ENCODE measurements around the gene PSMA6. TPM values are rescaled to one million over a fixed set of nuclear protein-coding genes. Genes with fewer than 3 reads are reported as not detected.

Gene PSMA6
- total and polyA plus RNA-seq, 2 of the 13 experiments (the other 11 are each of a cell fraction or from before 2014, with no cell fraction given): 525 to 1,109 TPM

DNA sequence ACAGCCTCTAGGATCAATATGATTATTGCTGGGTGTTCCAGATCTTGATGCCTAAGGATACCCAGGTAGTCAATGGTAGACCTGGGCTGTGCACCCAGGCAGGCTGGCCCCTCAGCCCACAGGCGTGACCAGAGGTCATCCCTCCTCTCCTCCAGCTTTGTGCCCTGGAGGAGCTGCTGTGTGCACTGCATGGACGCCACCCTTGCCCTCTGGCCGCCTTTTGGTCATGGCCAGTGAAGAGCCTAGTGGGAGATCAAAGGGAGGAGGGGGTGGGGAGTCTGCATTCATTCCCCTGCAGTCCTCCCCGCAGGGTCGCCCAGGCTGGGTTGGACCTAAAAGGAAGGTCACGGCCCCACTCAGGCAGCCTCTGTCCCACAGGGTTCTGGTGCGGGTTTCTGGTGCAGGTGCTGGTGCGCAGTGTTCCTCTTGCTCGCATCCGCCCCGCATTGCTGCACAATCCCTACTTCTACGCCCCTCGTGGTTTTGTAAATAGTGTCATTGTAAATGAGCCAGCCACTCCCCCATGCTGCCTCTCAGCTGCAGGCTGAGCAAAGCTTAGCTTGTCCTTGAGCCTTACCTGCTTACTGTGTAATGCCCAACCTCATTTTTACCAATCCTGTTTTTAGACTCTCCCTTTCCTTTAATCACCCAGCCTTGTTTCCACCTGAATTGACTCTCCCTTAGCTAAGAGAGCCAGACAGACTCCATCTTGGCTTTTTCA lies 55.3 kb downstream of the PSMA6 start (continued):
- TF ChIP-seq, protein P1, sequence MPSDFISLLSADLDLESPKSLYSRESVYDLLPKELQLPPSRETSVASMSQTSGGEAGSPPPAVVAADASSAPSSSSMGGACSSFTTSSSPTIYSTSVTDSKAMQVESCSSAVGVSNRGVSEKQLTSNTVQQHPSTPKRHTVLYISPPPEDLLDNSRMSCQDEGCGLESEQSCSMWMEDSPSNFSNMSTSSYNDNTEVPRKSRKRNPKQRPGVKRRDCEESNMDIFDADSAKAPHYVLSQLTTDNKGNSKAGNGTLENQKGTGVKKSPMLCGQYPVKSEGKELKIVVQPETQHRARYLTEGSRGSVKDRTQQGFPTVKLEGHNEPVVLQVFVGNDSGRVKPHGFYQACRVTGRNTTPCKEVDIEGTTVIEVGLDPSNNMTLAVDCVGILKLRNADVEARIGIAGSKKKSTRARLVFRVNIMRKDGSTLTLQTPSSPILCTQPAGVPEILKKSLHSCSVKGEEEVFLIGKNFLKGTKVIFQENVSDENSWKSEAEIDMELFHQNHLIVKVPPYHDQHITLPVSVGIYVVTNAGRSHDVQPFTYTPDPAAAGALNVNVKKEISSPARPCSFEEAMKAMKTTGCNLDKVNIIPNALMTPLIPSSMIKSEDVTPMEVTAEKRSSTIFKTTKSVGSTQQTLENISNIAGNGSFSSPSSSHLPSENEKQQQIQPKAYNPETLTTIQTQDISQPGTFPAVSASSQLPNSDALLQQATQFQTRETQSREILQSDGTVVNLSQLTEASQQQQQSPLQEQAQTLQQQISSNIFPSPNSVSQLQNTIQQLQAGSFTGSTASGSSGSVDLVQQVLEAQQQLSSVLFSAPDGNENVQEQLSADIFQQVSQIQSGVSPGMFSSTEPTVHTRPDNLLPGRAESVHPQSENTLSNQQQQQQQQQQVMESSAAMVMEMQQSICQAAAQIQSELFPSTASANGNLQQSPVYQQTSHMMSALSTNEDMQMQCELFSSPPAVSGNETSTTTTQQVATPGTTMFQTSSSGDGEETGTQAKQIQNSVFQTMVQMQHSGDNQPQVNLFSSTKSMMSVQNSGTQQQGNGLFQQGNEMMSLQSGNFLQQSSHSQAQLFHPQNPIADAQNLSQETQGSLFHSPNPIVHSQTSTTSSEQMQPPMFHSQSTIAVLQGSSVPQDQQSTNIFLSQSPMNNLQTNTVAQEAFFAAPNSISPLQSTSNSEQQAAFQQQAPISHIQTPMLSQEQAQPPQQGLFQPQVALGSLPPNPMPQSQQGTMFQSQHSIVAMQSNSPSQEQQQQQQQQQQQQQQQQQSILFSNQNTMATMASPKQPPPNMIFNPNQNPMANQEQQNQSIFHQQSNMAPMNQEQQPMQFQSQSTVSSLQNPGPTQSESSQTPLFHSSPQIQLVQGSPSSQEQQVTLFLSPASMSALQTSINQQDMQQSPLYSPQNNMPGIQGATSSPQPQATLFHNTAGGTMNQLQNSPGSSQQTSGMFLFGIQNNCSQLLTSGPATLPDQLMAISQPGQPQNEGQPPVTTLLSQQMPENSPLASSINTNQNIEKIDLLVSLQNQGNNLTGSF (CRISPR knock-in tag; IDR thresholded peaks at IDR 0.05): peak; percentile 75
- TF ChIP-seq ZNF549 (CRISPR knock-in tag; IDR thresholded peaks at IDR 0.05) (no peak), NKX3-1 (CRISPR knock-in tag; IDR thresholded peaks at IDR 0.05) (peak; percentile 91; the same call in 1 of the 2 replicates), HNRNPL (IDR thresholded peaks at IDR 0.05; ENCODE audit: low read depth, low read length) (peak; percentile 98), KAT7 (CRISPR knock-in tag; IDR thresholded peaks at IDR 0.05; ENCODE audit: borderline replicate concordance) (peak; percentile 84; the same call in 1 of the 2 replicates), ZEB1 (IDR thresholded peaks at IDR 0.05; ENCODE audit: insufficient replicate concordance, low read depth) (no peak), MTA3 (CRISPR knock-in tag; IDR thresholded peaks at IDR 0.05) (no peak), ZNF703 (CRISPR knock-in tag; IDR thresholded peaks at IDR 0.05; ENCODE audit: borderline replicate concordance) (no peak; the same call in 1 of the 2 replicates), MXD4 (CRISPR knock-in tag; IDR thresholded peaks at IDR 0.05) (peak; percentile 96), ZNF737 (CRISPR knock-in tag; IDR thresholded peaks at IDR 0.05; ENCODE audit: borderline replicate concordance) (no peak), FOXK2 (IDR thresholded peaks at IDR 0.05) (peak; percentile 97), ZBTB8A (CRISPR knock-in tag; IDR thresholded peaks at IDR 0.05; ENCODE audit: borderline replicate concordance, low read depth) (peak; percentile 74; the same call in 1 of the 2 replicates), HES4 (CRISPR knock-in tag; IDR thresholded peaks at IDR 0.05; ENCODE audit: borderline replicate concordance) (peak; percentile 78; the same call in 1 of the 2 replicates), HHEX (CRISPR knock-in tag; IDR thresholded peaks at IDR 0.05) (peak; percentile 78; the same call in 1 of the 2 replicates), ZNF891 (CRISPR knock-in tag; IDR thresholded peaks at IDR 0.05) (peak; percentile 80; the same call in 1 of the 2 replicates), HDAC6 (IDR thresholded peaks at IDR 0.05; ENCODE audit: low read depth, low read length) (no peak), AGO1 (IDR thresholded peaks at IDR 0.05; ENCODE audit: low read depth, low read length, poor library complexity, severe bottlenecking) (peak; percentile 78)
- TF ChIP-seq, protein P2, sequence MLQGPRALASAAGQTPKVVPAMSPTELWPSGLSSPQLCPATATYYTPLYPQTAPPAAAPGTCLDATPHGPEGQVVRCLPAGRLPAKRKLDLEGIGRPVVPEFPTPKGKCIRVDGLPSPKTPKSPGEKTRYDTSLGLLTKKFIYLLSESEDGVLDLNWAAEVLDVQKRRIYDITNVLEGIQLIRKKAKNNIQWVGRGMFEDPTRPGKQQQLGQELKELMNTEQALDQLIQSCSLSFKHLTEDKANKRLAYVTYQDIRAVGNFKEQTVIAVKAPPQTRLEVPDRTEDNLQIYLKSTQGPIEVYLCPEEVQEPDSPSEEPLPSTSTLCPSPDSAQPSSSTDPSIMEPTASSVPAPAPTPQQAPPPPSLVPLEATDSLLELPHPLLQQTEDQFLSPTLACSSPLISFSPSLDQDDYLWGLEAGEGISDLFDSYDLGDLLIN (CRISPR knock-in tag; IDR thresholded peaks at IDR 0.05; ENCODE audit: borderline replicate concordance): peak; percentile 52; the same call in 1 of the 2 replicates
- TF ChIP-seq, protein P3, sequence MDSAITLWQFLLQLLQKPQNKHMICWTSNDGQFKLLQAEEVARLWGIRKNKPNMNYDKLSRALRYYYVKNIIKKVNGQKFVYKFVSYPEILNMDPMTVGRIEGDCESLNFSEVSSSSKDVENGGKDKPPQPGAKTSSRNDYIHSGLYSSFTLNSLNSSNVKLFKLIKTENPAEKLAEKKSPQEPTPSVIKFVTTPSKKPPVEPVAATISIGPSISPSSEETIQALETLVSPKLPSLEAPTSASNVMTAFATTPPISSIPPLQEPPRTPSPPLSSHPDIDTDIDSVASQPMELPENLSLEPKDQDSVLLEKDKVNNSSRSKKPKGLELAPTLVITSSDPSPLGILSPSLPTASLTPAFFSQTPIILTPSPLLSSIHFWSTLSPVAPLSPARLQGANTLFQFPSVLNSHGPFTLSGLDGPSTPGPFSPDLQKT (CRISPR knock-in tag; IDR thresholded peaks at IDR 0.05; ENCODE audit: borderline replicate concordance): no peak
- TF ChIP-seq, protein P4, sequence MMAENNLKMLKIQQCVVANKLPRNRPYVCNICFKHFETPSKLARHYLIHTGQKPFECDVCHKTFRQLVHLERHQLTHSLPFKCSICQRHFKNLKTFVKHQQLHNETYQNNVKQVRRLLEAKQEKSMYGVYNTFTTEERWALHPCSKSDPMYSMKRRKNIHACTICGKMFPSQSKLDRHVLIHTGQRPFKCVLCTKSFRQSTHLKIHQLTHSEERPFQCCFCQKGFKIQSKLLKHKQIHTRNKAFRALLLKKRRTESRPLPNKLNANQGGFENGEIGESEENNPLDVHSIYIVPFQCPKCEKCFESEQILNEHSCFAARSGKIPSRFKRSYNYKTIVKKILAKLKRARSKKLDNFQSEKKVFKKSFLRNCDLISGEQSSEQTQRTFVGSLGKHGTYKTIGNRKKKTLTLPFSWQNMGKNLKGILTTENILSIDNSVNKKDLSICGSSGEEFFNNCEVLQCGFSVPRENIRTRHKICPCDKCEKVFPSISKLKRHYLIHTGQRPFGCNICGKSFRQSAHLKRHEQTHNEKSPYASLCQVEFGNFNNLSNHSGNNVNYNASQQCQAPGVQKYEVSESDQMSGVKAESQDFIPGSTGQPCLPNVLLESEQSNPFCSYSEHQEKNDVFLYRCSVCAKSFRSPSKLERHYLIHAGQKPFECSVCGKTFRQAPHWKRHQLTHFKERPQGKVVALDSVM (CRISPR knock-in tag; IDR thresholded peaks at IDR 0.05): peak; percentile 81
